Head of caudate nucleus (tissue), 42 donors: Measurements from ENCODE around the gene SLC41A3.

Source experiments
- DNase-seq, 42 donors: peaks; one replicate each; pipeline versions ENCODE4 v3.0.0 to v3.0.0-alpha.2; 2020 to 2021; ENCODE audit warnings: mixed read lengths in 7 of 42
- intact Hi-C: fragments of 100-400 bp; cut with DNase I; formaldehyde crosslinking; loops from one replicate; pipeline ENCODE4 v1.15.0; 2022

Gene SLC41A3

DNA sequence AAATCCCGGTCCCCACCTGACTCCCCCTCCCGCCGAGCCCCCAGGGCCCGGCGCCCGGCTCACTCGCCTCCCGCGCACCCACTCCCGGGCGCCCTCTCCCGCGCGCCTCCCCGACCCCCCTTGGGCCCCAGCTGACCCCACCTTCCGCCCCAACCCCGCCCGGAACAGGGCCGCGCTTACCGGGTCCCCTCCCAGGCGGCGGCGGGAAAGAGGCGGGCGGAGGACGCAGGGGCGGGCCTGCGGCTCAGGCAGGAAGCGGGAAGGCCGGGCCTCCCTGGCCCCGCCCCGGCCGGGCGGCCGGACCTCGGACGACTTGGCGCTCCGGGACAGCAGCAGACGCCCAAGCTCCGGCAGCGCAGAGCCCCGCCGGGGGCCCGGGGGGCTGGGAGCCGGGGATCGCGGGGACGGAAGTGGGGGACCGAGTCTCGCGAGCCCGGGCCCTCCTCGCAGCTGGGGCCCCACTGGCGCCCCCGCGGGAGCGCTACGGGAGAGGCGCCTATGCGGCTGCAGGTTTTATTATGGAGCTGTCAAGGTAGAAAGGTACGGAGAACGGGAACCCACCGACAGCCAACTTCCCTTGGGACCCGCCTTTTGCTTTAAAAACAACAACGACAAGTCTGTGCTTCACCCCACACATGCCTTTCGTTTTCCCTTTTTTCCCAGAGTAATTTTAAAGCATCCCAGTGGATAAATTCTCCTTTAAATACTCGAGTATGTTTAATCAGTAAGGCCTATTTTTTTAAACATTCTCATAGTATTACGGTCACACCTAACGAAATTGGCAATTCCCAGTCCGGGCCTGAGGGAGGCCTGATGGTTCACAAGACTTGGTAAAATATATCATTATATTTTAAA is at the start of gene SLC41A3:
Gene SLC41A3, minus strand, starts transcription at position 212 of the 855 bp plus-strand sequence. CDS start 15,905 bp downstream, outside the sequence.
- DNase-seq: peak; percentile 61 to 94 (median 89)
- intact Hi-C loops: loop anchor here (10.0 kb wide), 1 partner anchor 109 kb away; no protein-coding TSS in a partner anchor

GRCh38 chr3:126133606-126134005 is 49.7 kb upstream of the SLC41A3 start:
- intact Hi-C loops: no loop called here
- peak in 21 of 42 donors; percentile 3 to 38 (median 10) for DNase-seq

DNA sequence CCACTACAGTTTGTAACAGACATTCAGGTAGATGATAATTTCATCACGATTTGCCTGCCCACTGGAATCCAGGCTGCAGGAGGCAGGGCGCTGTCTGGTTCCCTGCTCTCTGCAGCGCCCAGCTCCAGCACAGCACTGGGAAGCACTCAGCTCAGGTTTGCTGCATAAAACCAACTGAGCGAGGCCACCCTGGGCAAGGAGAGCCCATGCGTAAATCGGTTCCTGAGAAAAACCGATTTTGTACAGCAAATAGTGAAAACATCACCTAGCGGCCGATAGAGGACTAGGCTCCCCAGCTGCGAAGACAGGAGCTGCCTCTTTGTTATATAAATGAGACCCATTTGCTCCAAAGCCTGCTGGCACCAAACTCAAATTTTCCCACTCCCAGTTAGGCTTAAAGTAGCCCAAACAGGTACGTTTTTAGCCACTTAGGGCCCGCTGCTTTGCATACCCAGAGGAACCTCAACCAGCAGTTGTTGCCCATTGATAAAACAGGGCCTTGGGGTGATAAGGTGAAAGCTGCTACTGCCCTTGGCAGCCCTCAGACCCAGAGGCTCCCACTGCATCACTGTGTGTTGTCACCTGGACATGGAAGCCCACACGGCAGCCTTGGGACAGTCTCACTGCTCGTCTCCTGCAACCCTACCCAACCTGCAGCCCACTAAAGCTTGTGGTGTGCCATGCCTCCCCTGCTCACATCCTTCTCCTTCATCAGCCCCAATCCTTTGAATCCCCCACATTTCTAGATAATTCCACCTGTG is 49.0 kb upstream of the SLC41A3 start:
- peak in 38 of 42 donors; percentile 9 to 73 (median 34) for DNase-seq
- intact Hi-C loops: no loop called here

DNA sequence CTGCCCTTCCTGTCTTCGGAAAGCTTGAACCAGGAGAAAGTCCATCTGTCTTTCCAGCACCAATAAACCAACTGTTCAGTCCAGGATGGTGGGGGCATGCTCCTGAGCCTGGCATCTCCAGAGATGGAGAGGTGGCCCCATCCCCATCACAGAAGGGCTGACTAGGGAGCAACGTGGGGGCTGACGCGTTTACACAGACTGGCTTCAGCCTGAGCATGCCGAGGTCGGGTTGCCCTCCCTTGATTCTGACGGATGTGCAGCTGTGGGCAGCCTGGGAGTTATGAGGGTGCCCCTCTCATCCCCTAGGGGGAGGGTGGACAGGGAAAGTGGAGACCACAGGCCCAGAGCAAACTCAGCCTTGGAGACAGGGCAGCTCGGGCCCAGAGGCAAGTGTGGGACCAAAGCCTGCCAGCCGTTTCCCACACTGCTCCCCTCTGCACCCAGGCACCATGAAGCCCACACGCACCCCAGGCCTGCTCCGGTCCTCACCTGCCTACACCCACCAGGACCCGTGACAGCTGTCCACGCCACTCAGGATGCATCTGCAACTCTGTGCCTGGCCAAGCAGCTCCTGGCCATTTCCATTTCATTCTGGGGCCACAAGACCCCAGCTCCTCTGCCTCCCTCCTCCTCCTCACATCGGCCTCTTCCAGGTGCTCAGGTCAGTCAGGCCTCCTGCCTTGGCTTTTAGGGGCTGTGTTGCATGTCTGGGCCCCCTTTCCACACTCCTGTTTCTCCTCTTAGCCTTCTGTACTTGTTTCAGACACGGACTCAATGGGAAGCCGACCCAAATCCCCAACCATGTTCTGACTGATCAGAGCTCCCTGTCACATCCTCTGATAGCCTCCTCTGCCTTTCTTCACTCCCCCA is 48.2 kb upstream of the SLC41A3 start:
- DNase-seq: peak in 23 of 42 donors; percentile 3 to 38 (median 12)
- intact Hi-C loops: no loop called here

- peak in 25 of 42 donors; percentile 1 to 31 (median 10) for DNase-seq
- intact Hi-C loops: no loop called here
These were observed 47.2 kb upstream of the SLC41A3 start for GRCh38 chr3:126130981-126131745.

GRCh38 chr3:126130081-126130855 is 46.3 kb upstream of the SLC41A3 start:
- intact Hi-C loops: no loop called here
- DNase-seq: peak in 24 of 42 donors; percentile 2 to 38 (median 9)

DNA sequence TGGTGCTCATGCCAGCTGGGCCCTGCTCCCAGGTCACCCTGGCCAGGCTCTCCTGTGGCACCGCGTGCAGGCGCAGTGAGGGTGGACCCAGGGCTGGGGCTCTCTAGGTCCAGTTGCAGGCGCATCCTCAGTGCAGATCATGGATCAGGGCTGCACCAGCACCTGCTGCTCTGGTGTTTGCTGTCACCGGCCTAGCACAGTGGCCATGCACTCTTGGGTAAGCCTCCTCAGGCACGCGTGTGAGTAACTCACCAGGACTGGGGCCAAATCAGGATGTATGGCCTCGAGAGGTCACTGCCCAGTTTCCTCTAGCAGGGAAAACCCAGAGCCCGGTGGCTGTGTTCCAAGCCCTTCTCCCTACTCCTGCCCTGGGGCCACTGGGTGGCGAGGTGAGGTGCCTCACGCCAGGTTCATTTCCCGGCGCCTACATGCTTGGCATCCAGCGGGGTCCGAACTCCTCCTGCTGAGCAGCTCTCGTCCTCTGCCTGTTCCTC is 45.5 kb upstream of the SLC41A3 start:
- DNase-seq: peak in 23 of 42 donors; percentile 4 to 35 (median 10)
- intact Hi-C loops: no loop called here

DNA sequence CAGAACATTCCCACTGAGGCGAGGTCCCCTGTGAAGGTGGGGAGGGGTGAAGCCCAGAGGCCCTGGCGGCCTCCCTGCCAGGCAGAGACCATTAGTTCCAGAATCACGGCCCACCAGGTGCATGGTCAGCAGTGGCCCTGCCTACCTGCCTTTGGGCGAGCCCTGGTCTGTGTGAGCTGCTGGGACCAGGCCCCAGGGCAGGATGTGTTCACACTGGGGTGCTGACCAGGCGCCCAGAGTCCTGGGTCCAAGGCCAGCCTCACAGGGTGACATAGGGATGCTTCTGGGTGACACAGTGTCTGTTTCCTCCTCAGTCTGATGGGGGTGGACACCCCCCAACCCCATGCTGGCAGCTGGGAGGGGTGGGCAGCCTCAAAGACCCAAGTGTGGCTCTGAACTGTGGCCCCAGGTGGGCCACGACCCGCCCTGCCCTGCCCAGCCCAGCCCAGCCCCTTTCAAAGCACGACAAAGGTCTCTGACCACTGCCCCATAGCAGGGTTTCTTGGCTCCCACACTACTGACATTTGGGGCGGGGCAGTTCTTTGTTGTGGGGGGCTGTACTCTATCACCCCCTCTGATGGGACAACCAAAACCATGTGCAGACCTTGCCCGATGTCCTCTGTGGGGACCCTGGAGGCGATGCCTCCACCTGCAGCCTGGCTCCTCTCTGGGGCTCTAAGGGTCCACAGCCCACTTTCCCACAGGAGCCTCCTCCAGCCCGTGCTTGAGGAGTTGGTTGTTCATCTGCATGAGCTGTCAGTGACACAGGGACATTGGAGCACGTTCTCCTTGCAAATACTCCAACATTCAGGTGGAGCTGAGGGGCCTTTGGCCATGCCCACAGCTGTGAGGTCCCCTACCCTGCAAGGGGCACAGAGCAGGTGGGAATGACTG is 44.8 kb upstream of the SLC41A3 start:
- intact Hi-C loops: no loop called here
- peak in 22 of 42 donors; percentile 0 to 25 (median 5) for DNase-seq

GRCh38 chr3:126127904-126128303 is 44.0 kb upstream of the SLC41A3 start:
- DNase-seq: peak in 22 of 42 donors; percentile 1 to 24 (median 6)
- intact Hi-C loops: no loop called here

DNA sequence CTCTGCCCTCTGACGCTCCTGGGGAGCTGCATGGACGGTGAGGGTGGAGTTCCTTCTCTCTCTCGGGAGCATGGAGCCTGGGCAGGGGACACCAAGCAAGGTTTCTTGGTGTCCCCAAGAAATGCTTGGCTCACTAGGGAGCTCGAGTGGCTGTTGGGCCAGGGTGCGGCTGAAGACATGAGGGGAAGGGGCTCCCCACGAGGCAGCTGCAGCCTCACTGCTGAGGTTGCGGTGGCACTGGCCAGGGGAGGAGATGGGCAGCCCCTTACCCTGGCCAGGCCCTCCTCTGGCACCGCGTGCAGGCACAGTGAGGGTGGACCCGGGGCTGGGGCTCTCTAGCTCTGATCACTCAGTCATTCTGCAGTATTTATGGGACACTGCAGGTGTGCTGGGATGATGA is 43.5 kb upstream of the SLC41A3 start:
- intact Hi-C loops: no loop called here
- DNase-seq: peak in 22 of 42 donors; percentile 1 to 31 (median 7)

GRCh38 chr3:126126811-126127431 is 43.0 kb upstream of the SLC41A3 start:
- intact Hi-C loops: no loop called here
- peak in 23 of 42 donors; percentile 0 to 35 (median 5) for DNase-seq

GRCh38 chr3:126126286-126126685 is 42.4 kb upstream of the SLC41A3 start:
- DNase-seq: peak in 20 of 42 donors; percentile 0 to 28 (median 6)
- intact Hi-C loops: no loop called here

GRCh38 chr3:126125781-126126251 is 41.9 kb upstream of the SLC41A3 start:
- intact Hi-C loops: no loop called here
- peak in 18 of 42 donors; percentile 0 to 13 (median 4) for DNase-seq

DNA sequence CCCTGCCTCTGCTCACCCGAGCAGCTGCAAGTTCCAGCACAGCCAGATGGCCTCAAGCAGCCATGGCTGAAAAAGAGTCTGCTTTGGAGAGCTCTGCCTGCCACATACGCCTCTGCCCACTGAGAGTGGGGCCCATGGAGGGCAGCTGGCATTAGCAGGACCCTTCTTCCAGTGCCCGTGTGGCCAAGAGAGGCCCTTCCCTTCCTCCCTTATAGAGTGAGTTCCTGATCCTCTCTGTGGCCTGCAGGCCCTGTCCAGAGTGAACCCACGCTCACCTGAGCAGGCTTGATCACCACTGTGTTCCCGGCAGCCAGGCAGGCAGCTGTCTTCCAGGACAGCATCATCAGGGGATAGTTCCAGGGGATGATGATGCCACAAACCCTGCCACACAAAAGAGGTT is 41.4 kb upstream of the SLC41A3 start:
- intact Hi-C loops: no loop called here

DNA sequence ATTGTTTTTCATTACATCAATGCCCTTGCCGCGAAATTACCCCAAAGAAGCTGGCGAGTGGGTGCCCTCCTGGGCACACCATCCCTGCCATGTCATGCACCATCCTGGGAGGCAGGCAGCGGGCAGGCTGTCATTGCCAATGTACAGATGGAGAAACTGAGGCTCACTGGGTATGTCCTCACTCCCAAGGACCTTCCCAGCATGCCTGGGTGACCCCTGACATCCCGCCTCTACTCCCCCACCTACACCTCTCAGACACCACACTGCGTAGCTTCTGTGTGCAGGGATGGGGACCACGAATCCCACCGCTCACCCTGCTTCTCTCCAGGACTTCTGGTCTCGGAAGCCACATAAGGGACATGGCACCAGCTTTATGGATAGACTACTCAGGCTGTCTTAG is 41.0 kb upstream of the SLC41A3 start:
- DNase-seq: peak in 20 of 42 donors; percentile 0 to 26 (median 6)
- intact Hi-C loops: no loop called here

More for the DNA sequence above, 41.4 kb upstream of the SLC41A3 start:
- peak in 18 of 42 donors; percentile 1 to 36 (median 6) for DNase-seq
